Neural cell (in vitro differentiated cells): Measurements from ENCODE around the gene EHBP1.

Source experiments
- EZH2 ChIP-seq: fragments of 200-600, 300-800 bp; shearing (Covaris generic), sonication (generic); IDR thresholded peaks from 2 replicates; pipeline ENCODE4 v1.6.1; 2014; ENCODE audit warnings: antibody characterized with exemption, low read length, borderline replicate concordance, mild to moderate bottlenecking; ENCODE audit not compliant: insufficient read depth, poor library complexity, severe bottlenecking
- POLR2AphosphoS5 ChIP-seq: IDR thresholded peaks from 2 replicates; pipeline ENCODE4 v1.6.1; 2012
- TF ChIP-seq, protein P1 (sequence below): fragments of 450-650 bp; IDR thresholded peaks from 2 replicates; pipeline ENCODE4 v1.5.1; 2014; ENCODE audit warnings: antibody characterized with exemption, mild to moderate bottlenecking, moderate library complexity; ENCODE audit not compliant: poor library complexity, severe bottlenecking
- TF ChIP-seq, protein P2 (sequence below): IDR thresholded peaks from 2 replicates; pipeline ENCODE4 v1.6.1; 2012; ENCODE audit warnings: borderline replicate concordance

DNA sequence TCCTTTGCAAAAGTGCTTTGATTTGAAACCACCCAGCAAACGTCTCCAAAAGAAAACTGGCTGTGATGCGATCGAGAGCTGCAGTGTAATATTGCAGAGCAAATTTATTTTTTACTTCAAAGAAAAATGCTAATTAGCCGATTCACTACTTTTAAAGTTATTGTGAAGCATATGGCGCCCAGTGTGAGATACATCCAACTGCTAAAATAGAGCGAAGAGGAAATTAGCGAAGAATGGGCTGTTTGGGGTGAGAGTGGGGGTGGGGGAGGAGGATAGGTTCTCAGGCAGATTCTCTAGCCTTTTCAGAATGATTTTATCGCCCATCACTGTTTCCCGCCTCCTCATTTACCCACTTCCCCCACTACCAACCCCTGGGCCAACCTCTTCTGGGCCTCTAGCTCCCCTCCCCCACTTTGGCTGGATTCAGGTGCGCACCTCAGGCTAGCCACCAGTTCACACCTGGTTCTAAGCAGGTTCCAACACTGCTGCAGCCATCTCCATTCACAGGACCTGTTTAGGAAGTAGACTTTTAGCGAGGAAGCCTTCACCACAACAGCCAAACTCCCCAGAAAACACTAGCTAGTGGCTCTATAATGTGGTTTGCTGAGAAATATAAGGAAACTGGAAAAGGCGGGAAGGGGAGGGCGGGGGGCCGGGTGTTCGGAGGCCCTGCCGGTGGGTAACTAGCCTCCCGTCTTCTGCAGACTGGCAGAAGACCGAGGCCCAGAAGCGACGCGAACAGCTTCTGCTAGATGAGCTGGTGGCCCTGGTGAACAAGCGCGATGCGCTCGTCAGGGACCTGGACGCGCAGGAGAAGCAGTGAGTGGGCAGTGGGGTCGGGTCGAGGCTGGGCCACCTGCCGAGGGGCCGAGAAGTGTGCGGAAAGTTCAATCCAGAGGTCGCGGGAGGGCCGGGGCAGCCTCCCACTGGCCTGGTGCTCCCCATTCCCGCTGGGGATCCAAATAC lies 339.1 kb downstream of the EHBP1 start:
- TF ChIP-seq POLR2AphosphoS5 (no peak), EZH2 (no peak)
- TF ChIP-seq, protein P1, sequence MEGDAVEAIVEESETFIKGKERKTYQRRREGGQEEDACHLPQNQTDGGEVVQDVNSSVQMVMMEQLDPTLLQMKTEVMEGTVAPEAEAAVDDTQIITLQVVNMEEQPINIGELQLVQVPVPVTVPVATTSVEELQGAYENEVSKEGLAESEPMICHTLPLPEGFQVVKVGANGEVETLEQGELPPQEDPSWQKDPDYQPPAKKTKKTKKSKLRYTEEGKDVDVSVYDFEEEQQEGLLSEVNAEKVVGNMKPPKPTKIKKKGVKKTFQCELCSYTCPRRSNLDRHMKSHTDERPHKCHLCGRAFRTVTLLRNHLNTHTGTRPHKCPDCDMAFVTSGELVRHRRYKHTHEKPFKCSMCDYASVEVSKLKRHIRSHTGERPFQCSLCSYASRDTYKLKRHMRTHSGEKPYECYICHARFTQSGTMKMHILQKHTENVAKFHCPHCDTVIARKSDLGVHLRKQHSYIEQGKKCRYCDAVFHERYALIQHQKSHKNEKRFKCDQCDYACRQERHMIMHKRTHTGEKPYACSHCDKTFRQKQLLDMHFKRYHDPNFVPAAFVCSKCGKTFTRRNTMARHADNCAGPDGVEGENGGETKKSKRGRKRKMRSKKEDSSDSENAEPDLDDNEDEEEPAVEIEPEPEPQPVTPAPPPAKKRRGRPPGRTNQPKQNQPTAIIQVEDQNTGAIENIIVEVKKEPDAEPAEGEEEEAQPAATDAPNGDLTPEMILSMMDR: no peak
- TF ChIP-seq, protein P2, sequence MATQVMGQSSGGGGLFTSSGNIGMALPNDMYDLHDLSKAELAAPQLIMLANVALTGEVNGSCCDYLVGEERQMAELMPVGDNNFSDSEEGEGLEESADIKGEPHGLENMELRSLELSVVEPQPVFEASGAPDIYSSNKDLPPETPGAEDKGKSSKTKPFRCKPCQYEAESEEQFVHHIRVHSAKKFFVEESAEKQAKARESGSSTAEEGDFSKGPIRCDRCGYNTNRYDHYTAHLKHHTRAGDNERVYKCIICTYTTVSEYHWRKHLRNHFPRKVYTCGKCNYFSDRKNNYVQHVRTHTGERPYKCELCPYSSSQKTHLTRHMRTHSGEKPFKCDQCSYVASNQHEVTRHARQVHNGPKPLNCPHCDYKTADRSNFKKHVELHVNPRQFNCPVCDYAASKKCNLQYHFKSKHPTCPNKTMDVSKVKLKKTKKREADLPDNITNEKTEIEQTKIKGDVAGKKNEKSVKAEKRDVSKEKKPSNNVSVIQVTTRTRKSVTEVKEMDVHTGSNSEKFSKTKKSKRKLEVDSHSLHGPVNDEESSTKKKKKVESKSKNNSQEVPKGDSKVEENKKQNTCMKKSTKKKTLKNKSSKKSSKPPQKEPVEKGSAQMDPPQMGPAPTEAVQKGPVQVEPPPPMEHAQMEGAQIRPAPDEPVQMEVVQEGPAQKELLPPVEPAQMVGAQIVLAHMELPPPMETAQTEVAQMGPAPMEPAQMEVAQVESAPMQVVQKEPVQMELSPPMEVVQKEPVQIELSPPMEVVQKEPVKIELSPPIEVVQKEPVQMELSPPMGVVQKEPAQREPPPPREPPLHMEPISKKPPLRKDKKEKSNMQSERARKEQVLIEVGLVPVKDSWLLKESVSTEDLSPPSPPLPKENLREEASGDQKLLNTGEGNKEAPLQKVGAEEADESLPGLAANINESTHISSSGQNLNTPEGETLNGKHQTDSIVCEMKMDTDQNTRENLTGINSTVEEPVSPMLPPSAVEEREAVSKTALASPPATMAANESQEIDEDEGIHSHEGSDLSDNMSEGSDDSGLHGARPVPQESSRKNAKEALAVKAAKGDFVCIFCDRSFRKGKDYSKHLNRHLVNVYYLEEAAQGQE: no peak
